SU-DHL-6 (cell line): ENCODE results near the gene KCNB1.
"Not testable (repeated sequence)": the region's sequence is repeated elsewhere in the genome, so short reads cannot be mapped to it uniquely, and the experiment has no call there.

Source experiments
- H2AFZ ChIP-seq: fragments of 200-600 bp; sonication (generic); 2 replicates; pipeline ENCODE4 v1.6.1; 2014; ENCODE audit warnings: low read depth, mild to moderate bottlenecking, moderate library complexity, mixed read lengths, antibody characterized with exemption, low read length; ENCODE audit not compliant: severe bottlenecking
- H3F3A ChIP-seq: fragments of 200-600 bp; shearing (Covaris generic); 2 replicates; pipeline ENCODE4 v1.6.0; 2016; ENCODE audit warnings: antibody characterized with exemption, mild to moderate bottlenecking; ENCODE audit not compliant: insufficient read depth
- H3K27ac ChIP-seq: fragments of 200-600 bp; sonication (generic); 2 replicates; pipeline ENCODE4 v1.5.1; 2016; ENCODE audit warnings: low read depth, mild to moderate bottlenecking, low read length, moderate library complexity, mixed read lengths
- H3K27me3 ChIP-seq: fragments of 200-600 bp; sonication (generic), shearing (Covaris generic); 2 replicates; pipeline ENCODE4 v1.6.0; 2014; ENCODE audit warnings: mild to moderate bottlenecking, low read length
- H3K36me3 ChIP-seq: fragments of 200-600 bp; sonication (generic); 2 replicates; pipeline ENCODE4 v1.6.1; 2014; ENCODE audit warnings: mild to moderate bottlenecking, low read length, mixed read lengths
- H3K4me2 ChIP-seq: fragments of 300-600, 200-600 bp; shearing (Covaris generic), sonication (generic); 2 replicates; pipeline ENCODE4 v1.6.0; 2014; ENCODE audit warnings: low read length, low read depth, mild to moderate bottlenecking; ENCODE audit not compliant: poor library complexity, severe bottlenecking
- H3K4me3 ChIP-seq: fragments of 200-600 bp; sonication (generic); 2 replicates; pipeline ENCODE4 v1.5.1; 2014; ENCODE audit warnings: antibody characterized with exemption, low read length, mild to moderate bottlenecking, mixed read lengths; ENCODE audit not compliant: insufficient read depth, poor library complexity, severe bottlenecking
- H3K79me2 ChIP-seq: fragments of 200-600 bp; sonication (generic); 2 replicates; pipeline ENCODE4 v1.6.1; 2014; ENCODE audit warnings: mild to moderate bottlenecking, low read length, moderate library complexity; ENCODE audit not compliant: insufficient read depth
- H3K9ac ChIP-seq: fragments of 200-600 bp; sonication (generic); 2 replicates; pipeline ENCODE4 v1.7.0; 2014; ENCODE audit warnings: mild to moderate bottlenecking, low read length
- H3K9me2 ChIP-seq: fragments of 200-600 bp; sonication (generic); replicated peaks from 2 replicates; pipeline ENCODE4 v1.6.1; 2014; ENCODE audit warnings: low read length; ENCODE audit not compliant: insufficient read depth
- H3K9me3 ChIP-seq: fragments of 200-600 bp; sonication (generic); 2 replicates; pipeline ENCODE4 v1.6.1; 2014; ENCODE audit warnings: low read length, mixed read lengths; ENCODE audit not compliant: insufficient read depth
- H4K20me1 ChIP-seq: fragments of 200-600 bp; sonication (generic); 2 replicates; pipeline ENCODE4 v1.6.1; 2014; ENCODE audit warnings: low read depth, mild to moderate bottlenecking, antibody characterized with exemption, low read length, moderate library complexity, mixed read lengths
- CTCF ChIP-seq: fragments of 200-600 bp; sonication (generic); IDR thresholded peaks from one replicate; pipeline ENCODE4 v1.5.1; 2017; ENCODE audit warnings: antibody characterized with exemption, mild to moderate bottlenecking, low read length, moderate library complexity; ENCODE audit not compliant: insufficient read depth, poor library complexity, severe bottlenecking
- EZH2phosphoT487 ChIP-seq: fragments of 200-600 bp; sonication (generic), shearing (Covaris generic); conservative IDR thresholded peaks from 2 replicates; pipeline ENCODE4 v1.6.1; 2018; ENCODE audit warnings: mild to moderate bottlenecking, antibody characterized with exemption, low read length, moderate library complexity, mixed read lengths

Gene KCNB1

GRCh38 chr20:49411221-49411925 is 71.1 kb downstream of the KCNB1 start:
- H3K9me3 ChIP-seq = no peaks in the 10 kb centered on the region
- H3K27me3 ChIP-seq = no peaks in the 10 kb centered on the region
- no peak overlapping the region for H3K9ac ChIP-seq
- H4K20me1 ChIP-seq = no peaks in the 10 kb centered on the region
- H3K27ac ChIP-seq = no peak overlapping the region
- no peak overlapping the region for H3K4me3 ChIP-seq
- H3K36me3 ChIP-seq = no peaks in the 10 kb centered on the region
- no peaks in the 10 kb centered on the region for H3K9me2 ChIP-seq
- no peak overlapping the region for H3K4me2 ChIP-seq
- no peaks in the 10 kb centered on the region for H3F3A ChIP-seq
- H2AFZ ChIP-seq = no peak overlapping the region
- no peak for TF ChIP-seq CTCF
- no peak for TF ChIP-seq EZH2phosphoT487
- H3K79me2 ChIP-seq = no peaks in the 10 kb centered on the region

GRCh38 chr20:49409975-49410621 is 72.4 kb downstream of the KCNB1 start:
- not testable (repeated sequence) for H3K27me3 ChIP-seq, H3K9ac ChIP-seq, H3K36me3 ChIP-seq, H3F3A ChIP-seq, H2AFZ ChIP-seq, H4K20me1 ChIP-seq, H3K9me3 ChIP-seq, H3K79me2 ChIP-seq, H3K4me3 ChIP-seq, H3K27ac ChIP-seq, H3K9me2 ChIP-seq, H3K4me2 ChIP-seq

- Histone ChIP-seq H3K4me2 (no peak overlapping the region), H3K27me3 (no peaks in the 10 kb centered on the region), H3K79me2 (no peaks in the 10 kb centered on the region), H4K20me1 (no peaks in the 10 kb centered on the region), H3K9me3 (no peaks in the 10 kb centered on the region), H3K9me2 (no peaks in the 10 kb centered on the region), H3K4me3 (no peak overlapping the region), H3F3A (no peaks in the 10 kb centered on the region), H2AFZ (no peak overlapping the region), H3K27ac (no peak overlapping the region), H3K36me3 (no peaks in the 10 kb centered on the region), H3K9ac (no peak overlapping the region)
- TF ChIP-seq CTCF (no peak), EZH2phosphoT487 (no peak)
These were observed 73.0 kb downstream of the KCNB1 start for GRCh38 chr20:49409302-49409974.
